T-helper 2 cell (primary cell): ENCODE measurements around the gene HOXD3.

ENCODE experiments used
- DNase-seq, 5 experiments: peaks; one replicate each; pipeline versions ENCODE4 v3.0.0 to v3.0.0-alpha.2; 2012 to 2022
- total RNA-seq, 2 donors: gene quantifications; one replicate each; lab custom pipeline; 2026; lab: John Stamatoyannopoulos, UW

The HOXD3 gene
- 0 to 0.13 reads per million in 2 donors for total RNA-seq

DNA sequence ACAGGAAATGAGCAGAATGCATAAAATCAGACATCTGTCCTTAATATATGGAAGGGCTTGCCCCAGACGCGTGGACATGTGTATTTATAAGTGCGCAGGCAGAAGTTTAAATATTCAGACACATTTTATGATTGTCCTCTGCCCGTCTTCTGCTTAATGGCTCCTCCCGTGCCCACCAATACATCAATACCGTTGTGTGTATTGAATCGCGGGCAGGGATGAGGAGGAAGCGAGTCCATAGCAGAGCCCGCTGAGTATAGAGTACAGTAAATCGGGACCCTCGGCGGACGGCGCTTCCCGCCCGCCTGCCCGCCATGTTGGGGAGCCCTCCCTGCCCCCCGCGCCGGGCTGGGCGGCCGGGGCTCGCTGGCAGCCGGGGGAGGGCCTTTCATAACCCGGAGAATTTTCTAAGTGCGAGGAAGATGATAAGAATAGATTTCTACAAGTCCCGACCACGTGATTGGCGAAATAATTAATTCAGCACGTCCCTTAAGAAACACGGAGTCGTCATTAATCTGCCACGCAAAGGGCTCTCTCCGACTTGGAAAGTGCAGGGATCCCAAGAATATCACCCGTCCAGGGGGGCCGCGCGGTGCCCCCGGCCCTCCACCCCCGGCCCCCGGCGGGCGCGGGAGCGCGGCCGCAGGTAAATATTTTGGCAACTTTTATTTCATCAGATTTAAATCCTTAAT lies at the start of gene HOXD3:
Gene HOXD3, plus strand, starts transcription at position 501 of the 692 bp plus-strand sequence. CDS start 11,808 bp downstream, outside the sequence.
- no peak for DNase-seq

DNA sequence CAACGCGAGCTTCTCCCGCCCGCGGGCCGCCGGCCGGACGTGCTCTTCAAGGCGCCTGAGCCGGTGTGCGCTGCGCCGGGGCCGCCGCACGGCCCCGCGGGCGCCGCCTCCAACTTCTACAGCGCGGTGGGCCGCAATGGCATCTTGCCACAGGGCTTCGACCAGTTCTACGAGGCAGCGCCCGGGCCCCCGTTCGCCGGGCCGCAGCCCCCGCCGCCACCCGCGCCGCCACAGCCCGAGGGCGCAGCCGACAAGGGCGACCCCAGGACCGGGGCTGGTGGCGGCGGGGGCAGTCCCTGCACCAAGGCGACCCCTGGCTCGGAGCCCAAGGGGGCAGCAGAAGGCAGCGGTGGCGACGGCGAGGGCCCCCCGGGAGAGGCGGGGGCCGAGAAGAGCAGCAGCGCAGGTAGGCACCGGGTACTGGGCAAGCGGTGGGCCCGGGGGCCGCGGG lies 49.4 kb upstream of the HOXD3 start:
- no peak for DNase-seq

DNA sequence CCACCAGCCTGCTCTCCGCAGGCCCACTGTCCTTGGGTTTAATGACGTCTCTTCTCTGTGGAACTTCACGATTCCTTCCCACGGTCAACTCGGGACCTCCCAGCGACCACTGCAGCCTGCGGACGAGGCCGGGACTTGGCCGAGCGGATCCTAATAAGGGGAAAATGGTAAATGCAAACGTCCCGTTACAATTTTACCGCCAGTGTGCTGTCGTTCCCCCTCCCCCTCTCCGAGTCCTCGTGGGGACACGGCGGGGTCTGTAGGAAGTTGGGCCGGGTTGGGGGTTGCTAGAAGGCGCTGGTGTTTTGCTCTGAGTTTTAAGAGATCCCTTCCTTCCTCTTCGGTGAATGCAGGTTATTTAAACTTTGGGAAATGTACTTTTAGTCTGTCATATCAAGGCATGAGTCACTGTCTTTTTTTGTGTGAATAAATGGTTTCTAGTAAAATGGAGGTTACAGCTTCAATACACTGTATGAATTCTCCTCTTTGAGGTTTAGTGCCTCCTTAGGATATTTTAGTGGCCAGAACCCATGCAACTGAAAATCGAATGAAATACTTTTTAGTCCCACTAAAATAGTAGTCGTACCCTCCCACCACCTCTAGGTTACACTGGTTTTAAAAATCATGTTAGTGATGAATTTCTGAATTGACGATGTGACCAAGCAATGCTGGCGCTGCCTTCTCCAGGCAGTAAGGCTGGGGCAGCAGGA lies 47.8 kb upstream of the HOXD3 start:
- DNase-seq, result no peak

DNA sequence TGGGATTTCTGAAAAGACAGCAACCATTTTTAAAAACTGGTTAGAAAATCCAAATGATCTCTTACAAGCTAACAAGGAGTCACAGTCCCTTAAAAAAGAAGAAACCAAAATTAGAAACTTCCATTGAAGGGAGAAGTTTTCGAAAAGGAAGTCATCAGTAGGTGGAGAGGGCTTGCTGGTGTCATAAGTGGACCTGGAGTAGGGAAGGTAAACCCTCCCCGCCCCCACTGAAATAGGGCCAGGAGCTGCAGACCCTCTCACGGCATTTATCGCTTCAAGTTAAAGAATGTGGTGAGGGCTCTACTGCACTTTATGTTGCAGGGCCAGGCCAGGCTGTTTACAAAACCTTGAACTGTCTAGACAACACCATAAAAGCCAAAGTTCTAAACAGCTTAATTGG lies 47.2 kb upstream of the HOXD3 start:
- DNase-seq, result no peak

DNA sequence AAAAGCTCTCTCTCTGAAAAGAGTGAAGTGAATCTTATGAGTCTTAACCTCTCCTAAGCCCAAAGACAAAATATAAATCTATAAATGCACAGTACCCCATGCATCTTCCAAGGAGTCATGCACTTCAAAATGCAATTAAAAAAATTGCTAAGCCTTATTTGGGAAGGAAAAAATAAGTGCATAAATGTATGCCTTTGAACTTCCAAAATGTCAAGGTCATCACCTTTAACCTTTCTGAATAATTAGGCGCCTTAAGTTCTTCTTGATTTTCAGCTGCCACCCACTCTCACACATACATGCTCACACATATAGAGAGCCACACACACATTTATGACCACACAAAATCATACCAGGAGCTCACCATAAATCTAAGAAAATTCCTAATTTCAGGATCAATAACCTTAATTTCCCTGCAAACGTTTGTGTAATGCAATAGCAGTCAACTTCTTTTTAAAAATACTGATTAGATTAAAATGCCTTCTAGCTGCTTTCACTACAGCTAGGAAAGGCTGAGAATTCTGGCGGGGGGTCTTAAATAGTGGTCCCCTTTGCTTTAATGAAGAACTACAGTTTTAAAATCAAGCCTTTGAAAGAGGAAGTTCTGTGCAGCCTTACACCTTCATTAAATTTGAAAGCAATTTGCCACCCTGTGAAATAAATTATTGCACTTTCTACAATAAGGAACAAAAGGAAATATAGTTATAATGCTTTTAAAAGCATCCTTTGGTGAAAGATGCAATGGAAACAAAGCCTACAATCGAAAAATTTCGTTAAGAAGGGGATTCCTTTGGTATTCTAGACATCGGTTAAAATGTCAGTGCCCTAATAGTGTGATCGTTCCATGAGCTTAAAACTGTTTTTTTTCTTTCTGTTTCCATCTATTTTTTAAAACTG lies 46.4 kb upstream of the HOXD3 start:
- DNase-seq, result no peak

DNA sequence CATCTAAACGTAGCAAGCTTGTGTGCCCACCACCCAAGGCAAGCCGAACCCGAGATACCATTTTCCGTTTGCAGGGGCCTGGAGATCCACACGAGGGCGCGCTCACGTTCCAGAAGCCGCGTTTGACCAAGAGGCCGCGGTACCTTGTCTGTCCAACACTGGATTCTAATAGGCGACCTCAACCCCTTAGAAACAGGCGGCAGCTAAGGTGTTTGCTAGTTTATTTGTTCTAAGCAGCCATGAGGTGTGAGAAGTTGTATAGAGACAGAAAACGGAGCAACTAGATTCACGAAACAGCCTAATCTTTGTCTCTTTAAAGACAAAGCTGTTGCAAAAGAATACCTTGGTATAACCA lies 45.8 kb upstream of the HOXD3 start:
- peak in 1 of 5 experiments; percentile 42 for DNase-seq

DNA sequence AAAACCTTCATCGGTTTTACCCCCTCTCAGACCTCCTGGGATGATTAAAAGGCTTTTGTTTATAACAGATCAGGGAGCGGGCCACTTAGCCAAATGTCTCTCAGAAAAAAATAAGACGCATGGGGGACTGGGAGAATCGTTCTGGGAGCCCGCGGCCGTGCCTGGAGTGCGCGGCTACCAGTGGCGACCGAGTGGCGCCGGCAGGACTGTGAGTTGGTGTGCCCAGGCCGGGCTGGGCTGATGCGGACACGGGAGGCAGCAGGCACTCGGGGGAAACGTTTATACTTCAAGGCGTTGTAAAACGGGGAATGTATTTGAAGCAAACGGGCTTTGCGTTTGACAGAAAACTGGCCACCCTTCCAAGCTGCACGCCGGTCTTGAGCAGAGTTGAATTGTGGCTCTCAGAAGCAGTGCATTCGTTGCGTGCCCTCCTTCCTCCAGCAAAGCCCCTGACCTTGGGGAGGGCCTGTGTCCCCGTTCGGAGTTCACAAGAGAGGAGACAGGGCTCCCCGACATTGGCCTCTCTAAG lies 45.2 kb upstream of the HOXD3 start:
- DNase-seq, result no peak

DNA sequence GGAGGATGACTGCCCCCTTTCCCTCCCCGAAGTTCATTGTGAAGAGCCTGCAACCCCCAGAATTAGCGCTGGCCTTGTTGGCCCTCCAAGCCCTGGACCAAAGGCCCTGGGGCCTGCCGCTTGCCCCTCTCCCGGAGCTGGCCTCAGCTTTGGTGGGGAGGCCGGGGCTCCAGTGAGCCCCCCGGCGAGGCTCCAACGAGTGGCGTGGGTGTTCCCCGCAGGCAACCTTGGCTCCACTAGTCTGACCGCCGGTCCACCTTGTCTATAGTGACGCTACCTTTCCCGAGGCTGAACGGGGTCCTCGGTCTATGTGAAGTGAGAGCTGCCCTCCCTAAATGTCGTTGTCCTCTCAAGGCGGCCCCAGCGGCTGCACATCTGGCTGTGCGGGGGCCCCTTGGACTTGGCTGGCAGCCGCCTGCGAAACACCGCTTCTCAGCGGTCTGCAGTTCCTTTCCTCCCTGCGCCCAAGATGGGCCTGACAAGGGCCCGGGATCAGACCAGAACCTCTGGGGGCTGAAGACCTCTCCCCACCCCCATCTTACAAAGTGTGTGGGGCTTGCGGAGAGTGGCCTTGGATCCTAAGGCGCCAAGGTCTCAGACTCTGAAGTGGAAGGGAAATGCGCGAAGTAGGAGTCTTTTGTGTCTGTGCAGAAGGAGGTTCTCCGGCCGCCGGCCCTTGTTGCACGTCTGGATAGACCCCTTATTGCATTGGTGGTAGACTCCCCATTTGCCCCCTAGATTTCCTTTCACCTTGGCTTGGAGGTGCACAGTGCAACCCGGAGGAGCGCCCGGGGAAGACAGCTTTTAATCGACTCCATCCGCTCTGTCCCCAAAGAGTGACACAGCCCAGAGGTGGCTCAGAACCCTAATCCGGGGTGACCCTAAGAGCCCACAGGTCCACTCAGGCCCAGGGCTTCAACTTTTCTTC lies 44.5 kb upstream of the HOXD3 start:
- DNase-seq, result no peak

DNA sequence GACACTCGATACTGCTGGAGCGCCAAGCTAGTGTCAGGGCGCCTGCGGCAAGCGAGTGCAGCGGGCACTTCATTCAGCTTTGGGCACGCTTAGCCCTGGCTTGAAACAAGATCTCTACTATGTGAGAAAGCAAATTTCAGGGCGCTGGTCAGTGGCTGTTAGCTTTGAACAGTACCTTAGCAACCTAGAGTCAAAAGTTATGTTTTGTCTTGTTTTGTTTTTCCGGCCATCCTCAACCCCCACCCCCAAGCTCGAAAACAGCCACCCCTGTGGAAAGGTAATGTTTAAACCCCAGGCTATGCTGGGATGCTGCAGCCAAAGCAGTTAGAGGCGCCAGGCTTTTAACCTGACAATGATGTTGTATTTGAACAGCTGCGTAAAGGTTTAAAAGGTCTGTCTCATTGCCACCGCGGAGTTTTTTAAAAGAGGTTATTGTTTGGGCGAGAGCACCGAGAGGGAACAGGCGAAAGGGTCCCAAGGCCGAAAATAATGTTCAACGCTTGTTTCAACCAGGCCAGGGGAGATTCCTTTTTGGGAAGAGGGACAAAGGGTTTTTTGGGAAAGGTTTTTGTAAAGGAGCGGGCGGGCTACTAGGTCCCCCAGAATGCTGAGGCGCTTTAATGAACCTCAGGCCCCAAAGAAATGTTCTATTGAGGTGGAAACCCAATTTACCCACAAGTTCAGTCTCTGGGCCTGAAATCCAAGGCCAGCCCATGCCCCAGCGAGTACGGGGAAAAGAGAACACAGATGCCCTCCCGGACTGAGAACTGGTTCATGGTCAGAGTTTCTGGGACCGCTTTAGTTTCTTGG lies 42.8 kb upstream of the HOXD3 start:
- DNase-seq, result no peak

DNA sequence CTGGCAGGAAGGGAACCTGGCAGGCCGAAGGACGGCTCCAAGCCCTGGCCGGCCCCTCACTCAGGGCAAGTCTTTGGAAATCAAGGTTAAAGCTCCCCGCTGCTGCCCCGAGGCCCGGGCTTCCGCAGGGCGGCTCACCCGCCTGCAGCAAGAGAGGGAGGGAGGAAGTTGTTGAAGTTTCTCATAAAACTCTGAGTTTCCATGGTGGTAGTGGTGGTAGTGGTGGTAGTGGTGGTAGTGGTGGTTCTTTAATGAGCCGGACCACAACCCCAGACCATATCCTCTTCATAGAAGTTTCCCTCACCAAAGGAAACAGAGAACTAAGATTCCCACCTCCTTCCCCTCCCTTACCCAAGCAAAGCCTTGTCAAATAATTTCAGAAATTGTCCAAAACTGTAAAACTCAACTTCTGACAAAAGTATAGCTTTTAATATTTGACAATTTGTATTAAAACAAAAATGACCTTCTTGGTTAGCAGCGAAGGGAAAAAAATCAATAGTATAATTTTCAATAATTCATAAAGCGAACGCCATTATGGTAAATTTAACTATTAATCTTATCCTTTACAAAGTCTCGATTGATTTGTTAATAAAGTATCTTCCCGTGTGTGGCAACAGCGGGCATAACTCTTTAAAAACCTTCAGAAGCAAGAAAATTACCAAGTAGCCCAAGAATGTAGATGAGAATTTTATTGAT lies 42.0 kb upstream of the HOXD3 start:
- DNase-seq, result no peak

DNA sequence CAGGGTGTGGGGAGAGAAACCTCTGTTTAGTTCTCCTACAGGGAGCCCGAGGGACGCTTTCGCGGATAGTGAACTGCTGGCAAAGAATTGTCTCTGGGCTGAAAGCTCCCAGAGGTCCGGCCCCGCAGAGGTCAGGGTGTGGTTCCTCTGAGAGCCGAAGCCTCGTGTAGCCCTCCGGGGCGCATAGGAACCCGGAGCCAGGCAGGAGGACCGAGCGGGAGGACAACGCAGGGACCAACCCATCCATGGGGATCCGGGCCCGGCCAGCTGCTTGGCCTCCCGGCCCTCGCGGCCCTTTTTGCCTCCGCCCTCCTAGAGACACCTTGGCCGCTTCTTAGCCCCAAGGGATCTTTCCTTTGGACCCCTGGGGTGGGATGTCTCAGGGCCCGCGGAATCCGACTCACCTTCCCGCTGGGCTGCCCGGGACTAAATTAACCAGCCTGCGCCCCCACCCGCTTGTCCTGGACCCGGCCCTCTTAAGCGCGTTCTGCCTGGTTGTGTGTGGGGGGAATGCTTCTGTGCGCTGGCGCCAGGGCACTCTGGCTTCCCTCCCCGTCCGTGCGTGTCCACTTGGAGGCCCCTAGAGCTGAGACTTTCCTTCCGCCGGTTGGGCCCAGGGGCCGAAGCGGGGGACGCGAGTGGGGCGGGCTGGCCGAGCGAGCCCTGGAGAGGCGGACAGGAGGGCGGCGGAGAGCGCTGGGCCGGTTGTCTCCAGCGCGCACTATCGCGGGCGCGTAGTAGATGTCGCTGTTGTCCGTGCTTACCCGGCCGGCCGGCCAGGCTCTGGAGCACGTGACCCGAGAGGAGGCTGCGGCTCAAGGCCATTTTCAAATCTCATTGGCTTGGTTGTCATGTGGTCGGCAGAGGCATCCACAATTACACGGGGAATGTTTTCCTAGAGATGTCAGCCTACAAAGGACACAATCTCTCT lies 41.0 kb upstream of the HOXD3 start, which contains the start of gene HOXD10:
Gene HOXD10, plus strand, starts transcription at position 896 of the 931 bp plus-strand sequence. CDS start 56 bp downstream, outside the sequence.
- no peak for DNase-seq

DNA sequence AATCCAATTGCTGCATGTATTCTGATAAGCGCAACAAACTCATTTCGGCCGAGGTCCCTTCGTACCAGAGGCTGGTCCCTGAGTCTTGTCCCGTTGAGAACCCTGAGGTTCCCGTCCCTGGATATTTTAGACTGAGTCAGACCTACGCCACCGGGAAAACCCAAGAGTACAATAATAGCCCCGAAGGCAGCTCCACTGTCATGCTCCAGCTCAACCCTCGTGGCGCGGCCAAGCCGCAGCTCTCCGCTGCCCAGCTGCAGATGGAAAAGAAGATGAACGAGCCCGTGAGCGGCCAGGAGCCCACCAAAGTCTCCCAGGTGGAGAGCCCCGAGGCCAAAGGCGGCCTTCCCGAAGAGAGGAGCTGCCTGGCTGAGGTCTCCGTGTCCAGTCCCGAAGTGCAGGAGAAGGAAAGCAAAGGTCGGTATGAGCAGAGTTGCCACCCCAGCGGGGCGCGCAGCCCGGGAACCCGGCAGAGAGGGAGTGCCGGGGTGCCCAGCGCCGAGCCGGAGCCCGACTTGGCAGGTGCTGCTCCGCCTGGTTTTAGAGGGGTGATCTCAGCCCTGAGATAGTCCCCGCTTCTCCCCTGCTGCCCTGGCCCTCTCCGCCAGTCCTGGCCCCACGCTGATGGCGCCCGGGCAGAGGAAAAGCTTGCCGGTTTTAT lies 39.8 kb upstream of the HOXD3 start:
- DNase-seq, result no peak

DNA sequence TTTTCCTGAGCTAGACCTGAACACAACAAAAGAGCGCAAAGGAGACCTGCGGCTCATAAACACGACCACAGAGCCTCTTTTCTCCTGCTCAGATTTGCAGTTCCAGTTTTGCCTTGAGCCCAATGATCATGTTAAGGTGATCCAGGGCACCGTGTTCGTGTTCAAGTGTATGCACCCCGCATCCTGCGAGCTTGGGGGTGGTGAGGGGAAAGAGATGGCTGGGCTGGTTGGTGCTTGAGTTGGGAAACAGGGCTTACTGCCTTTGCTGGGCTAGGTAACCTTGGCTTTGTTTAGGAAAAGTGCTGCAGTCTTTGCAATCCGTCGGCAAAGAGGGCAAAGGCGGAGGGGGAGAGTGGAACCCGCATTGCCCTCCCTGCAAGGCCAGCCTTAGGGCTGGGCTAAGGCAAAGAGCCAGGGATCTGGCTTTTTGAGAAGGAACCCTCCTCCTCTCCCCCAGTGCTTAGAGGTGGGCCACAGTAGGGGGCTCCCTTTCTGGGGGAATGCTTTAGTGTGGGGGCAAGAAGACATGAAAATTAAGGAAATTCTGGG lies 39.2 kb upstream of the HOXD3 start:
- no peak for DNase-seq

DNA sequence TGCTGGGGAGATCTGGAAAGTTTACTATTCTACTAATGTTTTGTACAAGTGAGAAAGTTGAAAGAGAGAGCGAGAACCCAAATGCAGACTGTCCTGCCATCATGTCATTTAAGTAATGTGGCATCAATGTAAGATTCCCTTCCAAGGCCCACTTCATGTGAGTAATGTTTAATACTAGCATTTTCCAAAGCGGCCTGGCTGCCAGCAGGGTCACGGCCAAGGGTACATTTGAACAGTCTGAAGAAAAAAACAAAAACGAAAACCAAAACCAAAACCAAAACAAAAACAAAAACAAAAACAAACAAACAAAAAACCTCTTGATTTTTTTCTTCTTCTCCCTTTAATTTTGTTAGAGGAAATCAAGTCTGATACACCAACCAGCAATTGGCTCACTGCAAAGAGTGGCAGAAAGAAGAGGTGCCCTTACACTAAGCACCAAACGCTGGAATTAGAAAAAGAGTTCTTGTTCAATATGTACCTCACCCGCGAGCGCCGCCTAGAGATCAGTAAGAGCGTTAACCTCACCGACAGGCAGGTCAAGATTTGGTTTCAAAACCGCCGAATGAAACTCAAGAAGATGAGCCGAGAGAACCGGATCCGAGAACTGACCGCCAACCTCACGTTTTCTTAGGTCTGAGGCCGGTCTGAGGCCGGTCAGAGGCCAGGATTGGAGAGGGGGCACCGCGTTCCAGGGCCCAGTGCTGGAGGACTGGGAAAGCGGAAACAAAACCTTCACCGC lies 38.3 kb upstream of the HOXD3 start:
- DNase-seq, result peak in 1 of 5 experiments; percentile 54

DNA sequence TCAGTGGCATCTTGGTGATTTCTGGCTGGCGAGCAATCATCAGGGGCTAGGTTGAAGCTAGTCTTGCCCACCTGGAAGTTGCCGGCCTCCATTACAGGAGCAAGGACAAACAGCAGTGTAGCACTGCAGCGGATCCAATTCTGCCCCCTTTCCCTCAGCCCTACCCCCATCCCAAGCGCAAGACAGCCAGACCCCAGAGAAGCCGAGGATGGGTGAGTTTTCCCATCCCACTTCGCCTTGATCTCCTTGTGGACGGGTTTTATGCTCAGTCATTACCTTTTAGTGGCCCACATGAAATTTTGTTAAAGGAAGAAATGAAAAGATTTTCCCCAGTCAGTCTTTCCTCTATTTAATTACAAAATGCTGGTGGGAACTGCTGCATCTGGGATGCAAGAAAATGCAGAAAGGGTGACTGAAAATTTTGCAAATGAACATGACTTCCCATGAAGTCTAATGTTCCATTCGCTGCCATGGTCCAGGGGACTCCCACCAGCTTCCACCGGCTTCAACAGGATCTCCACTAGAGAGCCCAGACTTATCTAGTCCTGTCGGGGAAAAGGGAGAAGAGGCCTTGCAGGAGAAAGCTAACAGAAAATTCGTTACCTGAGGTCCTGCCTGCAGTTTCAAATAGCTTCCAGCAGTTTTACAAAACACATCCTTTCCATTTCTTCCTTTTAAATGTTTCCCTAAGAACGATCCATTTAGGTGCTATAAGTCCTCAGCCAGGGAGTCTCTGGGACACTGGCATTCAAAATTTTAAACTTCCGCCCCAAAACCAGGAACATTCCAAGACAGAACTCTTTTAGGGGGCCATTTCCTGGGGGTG lies 36.5 kb upstream of the HOXD3 start:
- no peak for DNase-seq
